K562 (cell line): ENCODE measurements around the gene RNF222. TPM values are rescaled to one million over a fixed set of nuclear protein-coding genes. Genes with fewer than 3 reads are reported as not detected.

Source experiments
- ATF1 ChIP-seq, 2 experiments: fragments of 450-650 bp in 1 of 2; IDR thresholded peaks; 2 replicates each; pipeline ENCODE4 v1.6.1; 2016; ENCODE audit warnings: missing compliant biosample characterization in 1 of 2, missing genetic modification characterization in 1 of 2
- BRD9 ChIP-seq: fragments of 450-650 bp; IDR thresholded peaks from 2 replicates; pipeline ENCODE4 v1.6.1; 2018; ENCODE audit warnings: low read depth; ENCODE audit not compliant: partially characterized antibody
- CBFA2T2 ChIP-seq: fragments of 450-650 bp; conservative IDR thresholded peaks from 2 replicates; pipeline ENCODE4 v1.6.1; 2017; ENCODE audit warnings: mild to moderate bottlenecking
- CHAMP1 ChIP-seq: fragments of 450-650 bp; IDR thresholded peaks from 2 replicates; pipeline ENCODE4 v1.6.1; 2016; ENCODE audit warnings: mild to moderate bottlenecking
- FOXP1 ChIP-seq: sonication (generic); formaldehyde crosslinking; IDR thresholded peaks from 2 replicates; pipeline ENCODE4 v1.8.0; 2022; ENCODE audit warnings: mild to moderate bottlenecking, missing genetic modification reagents
- GATA2 ChIP-seq: sonication (generic); formaldehyde crosslinking; IDR thresholded peaks from 2 replicates; pipeline ENCODE4 v1.4.0; 2020; ENCODE audit warnings: mild to moderate bottlenecking, missing genetic modification reagents
- HINFP ChIP-seq: fragments of 450-650 bp; conservative IDR thresholded peaks from 2 replicates; pipeline ENCODE4 v1.6.1; 2016; ENCODE audit warnings: missing genetic modification characterization, low read depth, mild to moderate bottlenecking, control low read depth, missing compliant biosample characterization
- HMBOX1 ChIP-seq: sonication (generic); IDR thresholded peaks from 2 replicates; pipeline ENCODE4 v1.6.1; 2016
- NBN ChIP-seq: fragments of 450-650 bp; IDR thresholded peaks from 2 replicates; pipeline ENCODE4 v1.6.1; 2016; ENCODE audit warnings: low read depth, mild to moderate bottlenecking
- NCOA1 ChIP-seq: fragments of 450-650 bp; IDR thresholded peaks from 2 replicates; pipeline ENCODE4 v1.6.1; 2016; ENCODE audit warnings: low read depth
- NCOA2 ChIP-seq, 2 experiments: fragments of 450-650 bp; IDR thresholded peaks; 2 replicates each; pipeline ENCODE4 v1.6.1; 2018; ENCODE audit warnings: mild to moderate bottlenecking in 2 of 2, moderate library complexity in 1 of 2; ENCODE audit not compliant: partially characterized antibody in 2 of 2
- NFIC ChIP-seq: fragments of 450-650 bp; IDR thresholded peaks from 2 replicates; pipeline ENCODE4 v1.6.1; 2017; ENCODE audit warnings: mild to moderate bottlenecking, inconsistent platforms
- NFYB ChIP-seq: IDR thresholded peaks from 2 replicates; pipeline ENCODE4 v1.6.1; 2011; ENCODE audit warnings: mild to moderate bottlenecking, moderate library complexity; ENCODE audit not compliant: insufficient read length; ENCODE audit errors: extremely low read depth
- PBX2 ChIP-seq, 2 experiments: IDR thresholded peaks in 1 of 2; conservative IDR thresholded peaks in 1 of 2; 2 replicates each; pipeline ENCODE4 v1.6.1; 2016; ENCODE audit warnings: low read depth in 2 of 2, mild to moderate bottlenecking in 1 of 2, missing compliant biosample characterization in 1 of 2, missing genetic modification characterization in 1 of 2, moderate library complexity in 1 of 2
- POLR2AphosphoS5 ChIP-seq: IDR thresholded peaks from 2 replicates; pipeline ENCODE4 v1.6.1; 2011; ENCODE audit warnings: mild to moderate bottlenecking, low read depth, low read length, moderate library complexity; ENCODE audit not compliant: control insufficient read depth, insufficient read depth
- THAP7 ChIP-seq: fragments of 250-450 bp; sonication (Bioruptor Pico); IDR thresholded peaks from 2 replicates; pipeline ENCODE4 v1.5.0; 2021
- ZNF780A ChIP-seq: fragments of 250-450 bp; sonication (Bioruptor Pico); IDR thresholded peaks from 2 replicates; pipeline ENCODE4 v1.5.0; 2021; ENCODE audit warnings: mild to moderate bottlenecking
- polyA plus RNA-seq, 8 experiments: library from polyadenylated mRNA; depleted of rRNA in 4 of 8; stranded (reverse) in 5 of 8; unstranded in 3 of 8; fragments of >200 nt; fragmentation: Nextera tagmentation in 2 of 8; fragmentation: Illumina TruSeq in 1 of 8; extraction: Ambion mirVana in 2 of 8; extraction: Trizol in 1 of 8; gene quantifications; 2 replicates each; pipeline versions ENCODE4 v1.2.1 to v1.2.3, GENCODE V29; 2011 to 2014; ENCODE audit warnings: inconsistent platforms in 1 of 8, missing spikeins in 1 of 8
- total RNA-seq, 7 experiments: library from RNA; depleted of rRNA in 6 of 7; stranded (reverse); fragments of >200 nt in 6 of 7; fragmentation: Illumina TruSeq in 2 of 7; extraction: Trizol in 2 of 7; gene quantifications; 2 replicates each; pipeline versions ENCODE4 v1.2.1 to v1.2.3, GENCODE V29; 2011 to 2021; ENCODE audit warnings: low replicate concordance in 1 of 7

The RNF222 gene
- total and polyA plus RNA-seq, 9 of the 15 experiments (the other 6 are each of a cell fraction or from before 2014, with no cell fraction given) = not detected

DNA sequence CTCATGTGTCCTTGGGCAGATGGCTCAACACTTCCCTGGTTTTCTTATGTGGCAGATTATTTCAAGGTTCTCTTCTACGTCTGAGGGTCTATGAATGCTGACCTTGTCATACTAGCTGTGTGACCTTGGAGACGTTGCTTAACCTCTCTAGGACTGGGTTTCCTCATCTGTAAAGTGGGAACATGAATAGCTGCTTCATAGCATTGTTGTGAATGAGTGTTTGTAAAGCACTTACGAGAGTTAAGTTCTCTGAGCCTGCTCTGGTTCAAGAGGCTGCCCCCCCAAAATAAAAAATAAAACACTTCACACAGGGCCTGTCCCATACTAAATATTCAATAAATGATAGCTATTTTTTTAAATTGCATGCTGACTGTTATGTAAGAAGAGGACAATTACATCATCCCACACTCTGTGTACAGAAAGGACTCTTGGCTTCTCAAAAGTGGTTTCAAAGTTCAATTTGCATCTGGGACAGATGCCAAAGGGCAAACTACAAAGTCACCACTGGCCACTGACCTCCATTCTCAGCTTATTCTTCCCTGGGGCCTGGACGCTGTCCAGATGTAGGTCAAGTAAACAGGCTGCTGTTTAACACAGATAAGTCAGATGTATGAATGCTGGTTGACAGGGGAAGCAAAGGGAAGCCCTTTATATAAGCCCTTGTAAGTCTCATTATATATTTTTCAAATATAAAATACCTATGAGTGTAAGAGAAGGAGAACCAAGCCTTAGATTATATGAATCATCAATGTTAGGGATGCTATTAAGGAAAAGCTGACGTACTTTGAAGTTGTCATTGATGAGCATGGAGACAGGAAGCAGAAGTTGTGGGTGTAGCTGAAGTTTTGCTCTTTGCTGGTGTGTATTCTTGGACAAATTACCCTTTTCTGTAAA is 22.7 kb upstream of the RNF222 start (continued):
- 0 out of 2 replicates have a peak, but pooled peaks have one; percentile 24 for TF ChIP-seq CHAMP1
- TF ChIP-seq CBFA2T2 = peak; percentile 92
- no peak for TF ChIP-seq NFYB
- TF ChIP-seq GATA2 = peak; percentile 61; the same call in 1 of the 2 replicates
- no peak for TF ChIP-seq ATF1 (CRISPR knock-in tag; IDR thresholded peaks at IDR 0.05)
- TF ChIP-seq ATF1 (tag; IDR thresholded peaks at IDR 0.05) = peak; percentile 47; the same call in 1 of the 2 replicates
- peak; percentile 87 for TF ChIP-seq POLR2AphosphoS5
- peak; percentile 64; the same call in 1 of the 2 replicates for TF ChIP-seq FOXP1 (CRISPR knock-in tag)
- TF ChIP-seq PBX2 (CRISPR knock-in tag; IDR thresholded peaks at IDR 0.05; ENCODE audit: low read depth) = no peak
- TF ChIP-seq PBX2 (tag; conservative IDR thresholded peaks at IDR 0.05; ENCODE audit: low read depth) = peak; percentile 58
- TF ChIP-seq NCOA1 = peak; percentile 75
- no peak for TF ChIP-seq ZNF780A (CRISPR knock-in tag)
- no peak for TF ChIP-seq HINFP (tag)
- TF ChIP-seq THAP7 = no peak
- TF ChIP-seq NBN = peak; percentile 83; the same call in 1 of the 2 replicates
- TF ChIP-seq BRD9 = peak; percentile 27
- peak; percentile 63; the same call in 1 of the 2 replicates for TF ChIP-seq HMBOX1
- TF ChIP-seq NCOA2 (IDR thresholded peaks at IDR 0.05; ENCODE audit: partially characterized antibody in 2 of 2) = peak in 1 of 2 experiments; percentile 57
- peak; percentile 99 for TF ChIP-seq NFIC
